Sigmoid colon (tissue), 3 donors: Measurements from ENCODE around the gene GPRIN1.

Experiments
- POLR2A ChIP-seq, 2 donors: fragments of 450-650 bp; IDR thresholded peaks; one replicate each; pipeline ENCODE4 v1.6.1; 2016; ENCODE audit warnings: antibody characterized with exemption in 2 of 2, mild to moderate bottlenecking in 2 of 2, moderate library complexity in 2 of 2
- TF ChIP-seq, protein P1 (sequence below), 4 experiments: fragments of 450-650 bp in 3 of 4; fragments of 200-600 bp in 1 of 4; IDR thresholded peaks; one replicate each; pipeline ENCODE4 v1.5.1; 2016 to 2019; ENCODE audit warnings: antibody characterized with exemption in 4 of 4, mild to moderate bottlenecking in 3 of 4, moderate library complexity in 2 of 4

- TF ChIP-seq, protein P1, sequence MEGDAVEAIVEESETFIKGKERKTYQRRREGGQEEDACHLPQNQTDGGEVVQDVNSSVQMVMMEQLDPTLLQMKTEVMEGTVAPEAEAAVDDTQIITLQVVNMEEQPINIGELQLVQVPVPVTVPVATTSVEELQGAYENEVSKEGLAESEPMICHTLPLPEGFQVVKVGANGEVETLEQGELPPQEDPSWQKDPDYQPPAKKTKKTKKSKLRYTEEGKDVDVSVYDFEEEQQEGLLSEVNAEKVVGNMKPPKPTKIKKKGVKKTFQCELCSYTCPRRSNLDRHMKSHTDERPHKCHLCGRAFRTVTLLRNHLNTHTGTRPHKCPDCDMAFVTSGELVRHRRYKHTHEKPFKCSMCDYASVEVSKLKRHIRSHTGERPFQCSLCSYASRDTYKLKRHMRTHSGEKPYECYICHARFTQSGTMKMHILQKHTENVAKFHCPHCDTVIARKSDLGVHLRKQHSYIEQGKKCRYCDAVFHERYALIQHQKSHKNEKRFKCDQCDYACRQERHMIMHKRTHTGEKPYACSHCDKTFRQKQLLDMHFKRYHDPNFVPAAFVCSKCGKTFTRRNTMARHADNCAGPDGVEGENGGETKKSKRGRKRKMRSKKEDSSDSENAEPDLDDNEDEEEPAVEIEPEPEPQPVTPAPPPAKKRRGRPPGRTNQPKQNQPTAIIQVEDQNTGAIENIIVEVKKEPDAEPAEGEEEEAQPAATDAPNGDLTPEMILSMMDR (IDR thresholded peaks at IDR 0.05): no peak
- no peak for TF ChIP-seq POLR2A (IDR thresholded peaks at IDR 0.05)
These were observed 29.3 kb upstream of the GPRIN1 start for GRCh38 chr5:176639208-176639607.
